ENCODE results near the gene ITM2C. TPM values are rescaled to one million over a fixed set of nuclear protein-coding genes. Genes with fewer than 3 reads are reported as not detected.

ITM2C gene
- total and polyA plus RNA-seq, 3 experiments from 2014 or later = 50.1 to 58.6 (median 56.1) TPM

GRCh38 chr2:230852113-230852512, 12.6 kb upstream of the ITM2C start:
- H3K4me3 Mint-ChIP-seq = no peak overlapping the region
- H3K27me3 ChIP-seq (ENCODE audit: insufficient read depth, low read length, poor library complexity, severe bottlenecking) = peaks cover 4% of the 10 kb centered on the region
- peaks cover 6% of the 10 kb centered on the region for H3K4me1 ChIP-seq (ENCODE audit: insufficient read depth, low read length)
- H3K27me3 Mint-ChIP-seq = peaks cover 22 to 58% of the 10 kb centered on the region in 2 donors
- peaks cover 0 to 2% (median 0%) of the 10 kb centered on the region in 3 donors for H3K36me3 Mint-ChIP-seq
- DNase-seq = no peak
- no peaks in the 10 kb centered on the region for H3K36me3 ChIP-seq (ENCODE audit: insufficient read depth, low read length)
- ChIA-PET POLR2A (no interaction called here), CTCF (interaction anchor here (0.6 to 1.3 kb wide), 5 partner anchors 12 to 201 kb away, joined by 3 to 5 read pairs (median 3); partner anchors contain the start of gene GPR55)
- H3K4me1 Mint-ChIP-seq = peaks cover 5 to 9% (median 6%) of the 10 kb centered on the region in 3 donors
- no peaks in the 10 kb centered on the region for H3K9me3 ChIP-seq (ENCODE audit: low read length)
- no peaks in the 10 kb centered on the region for H3K9me3 Mint-ChIP-seq
- no peak overlapping the region for H3K27ac Mint-ChIP-seq
- no peak overlapping the region for H3K4me3 ChIP-seq (ENCODE audit: low read length)
- no peak overlapping the region for H3K27ac ChIP-seq (ENCODE audit: low read depth, low read length)

GRCh38 chr2:230861552-230862255, 3.0 kb upstream of the ITM2C start:
- Histone ChIP-seq H3K9me3 (ENCODE audit: low read length) (no peaks in the 10 kb centered on the region), H3K4me3 (ENCODE audit: low read length) (no peak overlapping the region), H3K36me3 (ENCODE audit: insufficient read depth, low read length) (no peaks in the 10 kb centered on the region), H3K4me1 (ENCODE audit: insufficient read depth, low read length) (peaks cover 27% of the 10 kb centered on the region), H3K27ac (ENCODE audit: low read depth, low read length) (no peak overlapping the region), H3K27me3 (ENCODE audit: insufficient read depth, low read length, poor library complexity, severe bottlenecking) (no peaks in the 10 kb centered on the region)
- H3K27ac Mint-ChIP-seq = peak overlapping the region in 4 of 8 donors; percentile 24 to 80 (median 52)
- H3K9me3 Mint-ChIP-seq = no peaks in the 10 kb centered on the region
- H3K36me3 Mint-ChIP-seq = no peaks in the 10 kb centered on the region
- ChIA-PET CTCF (interaction anchor here (1.0 to 2.0 kb wide), 6 partner anchors 11 to 126 kb away, joined by 4 to 10 read pairs (median 4); partner anchors contain the start of gene GPR55), POLR2A (no interaction called here)
- H3K27me3 Mint-ChIP-seq = peaks cover 15 to 16% of the 10 kb centered on the region in 2 donors
- peak in 1 of 5 donors; percentile 14 for DNase-seq
- peak overlapping the region; percentile 5 to 83 (median 29) for H3K4me3 Mint-ChIP-seq
- H3K4me1 Mint-ChIP-seq = peaks cover 33 to 55% (median 37%) of the 10 kb centered on the region in 3 donors

- H3K36me3 Mint-ChIP-seq = no peaks in the 10 kb centered on the region
- H3K4me3 Mint-ChIP-seq = peak overlapping the region in 1 of 7 donors; percentile 92
- H3K27me3 ChIP-seq (ENCODE audit: insufficient read depth, low read length, poor library complexity, severe bottlenecking) = no peaks in the 10 kb centered on the region
- POLR2A ChIA-PET = no interaction called here
- peaks cover 33% of the 10 kb centered on the region for H3K4me1 ChIP-seq (ENCODE audit: insufficient read depth, low read length)
- H3K4me3 ChIP-seq (ENCODE audit: low read length) = no peak overlapping the region
- DNase-seq = no peak
- peak overlapping the region in 1 of 8 donors; percentile 52 for H3K27ac Mint-ChIP-seq
- CTCF ChIA-PET = interaction anchor here (1.4 to 2.0 kb wide), 3 partner anchors 14 to 125 kb away, joined by 5 to 10 read pairs (median 7); partner anchors contain the start of gene GPR55
- H3K36me3 ChIP-seq (ENCODE audit: insufficient read depth, low read length) = no peaks in the 10 kb centered on the region
- peaks cover 39 to 61% (median 42%) of the 10 kb centered on the region in 3 donors for H3K4me1 Mint-ChIP-seq
- no peaks in the 10 kb centered on the region for H3K9me3 Mint-ChIP-seq
- H3K27ac ChIP-seq (ENCODE audit: low read depth, low read length) = no peak overlapping the region
- H3K9me3 ChIP-seq (ENCODE audit: low read length) = no peaks in the 10 kb centered on the region
- H3K27me3 Mint-ChIP-seq = peaks cover 12 to 15% of the 10 kb centered on the region in 2 donors
Observed at GRCh38 chr2:230862292-230862691, 2.5 kb upstream of the ITM2C start.

- ChIA-PET CTCF (interaction anchor here (0.8 to 1.4 kb wide), 3 partner anchors 15 to 124 kb away, joined by 3 to 5 read pairs (median 3); no protein-coding TSS in a partner anchor), POLR2A (no interaction called here)
- no peak overlapping the region for H3K4me3 ChIP-seq (ENCODE audit: low read length)
- H3K27me3 ChIP-seq (ENCODE audit: insufficient read depth, low read length, poor library complexity, severe bottlenecking) = no peaks in the 10 kb centered on the region
- Mint-ChIP-seq H3K36me3 (no peaks in the 10 kb centered on the region), H3K27me3 (peaks cover 5 to 10% of the 10 kb centered on the region in 2 donors), H3K27ac (peak overlapping the region in 2 of 8 donors; percentile 52 to 65), H3K9me3 (no peaks in the 10 kb centered on the region), H3K4me3 (peak overlapping the region; percentile 48 to 95 (median 92)), H3K4me1 (peaks cover 40 to 67% (median 47%) of the 10 kb centered on the region in 3 donors)
- no peaks in the 10 kb centered on the region for H3K36me3 ChIP-seq (ENCODE audit: insufficient read depth, low read length)
- no peaks in the 10 kb centered on the region for H3K9me3 ChIP-seq (ENCODE audit: low read length)
- no peak for DNase-seq
- H3K27ac ChIP-seq (ENCODE audit: low read depth, low read length) = no peak overlapping the region
- H3K4me1 ChIP-seq (ENCODE audit: insufficient read depth, low read length) = peaks cover 38% of the 10 kb centered on the region
Observed at GRCh38 chr2:230863031-230863430, 1.7 kb upstream of the ITM2C start.

GRCh38 chr2:230863442-230864121, 1.2 kb upstream of the ITM2C start:
- no peak for DNase-seq
- peak overlapping the region; percentile 90 to 95 (median 92) for H3K4me3 Mint-ChIP-seq
- no peaks in the 10 kb centered on the region for H3K36me3 Mint-ChIP-seq
- peaks cover 3 to 6% of the 10 kb centered on the region in 2 donors for H3K27me3 Mint-ChIP-seq
- CTCF ChIA-PET = interaction anchor here (0.8 to 1.8 kb wide), 5 partner anchors 15 to 124 kb away, joined by 3 to 7 read pairs (median 5); no protein-coding TSS in a partner anchor
- H3K4me1 ChIP-seq (ENCODE audit: insufficient read depth, low read length) = peaks cover 41% of the 10 kb centered on the region
- H3K9me3 ChIP-seq (ENCODE audit: low read length) = no peaks in the 10 kb centered on the region
- no peak overlapping the region for H3K4me3 ChIP-seq (ENCODE audit: low read length)
- no peak overlapping the region for H3K27ac ChIP-seq (ENCODE audit: low read depth, low read length)
- H3K4me1 Mint-ChIP-seq = peaks cover 40 to 72% (median 49%) of the 10 kb centered on the region in 3 donors
- no peaks in the 10 kb centered on the region for H3K36me3 ChIP-seq (ENCODE audit: insufficient read depth, low read length)
- H3K27me3 ChIP-seq (ENCODE audit: insufficient read depth, low read length, poor library complexity, severe bottlenecking) = no peaks in the 10 kb centered on the region
- H3K27ac Mint-ChIP-seq = peak overlapping the region in 5 of 8 donors; percentile 23 to 88 (median 52)
- POLR2A ChIA-PET = interaction anchor here (2.1 kb wide), 1 partner anchor 14 kb away, joined by 8 read pairs; no protein-coding TSS in a partner anchor
- H3K9me3 Mint-ChIP-seq = no peaks in the 10 kb centered on the region

- CTCF ChIA-PET = interaction anchor here (1.0 to 3.6 kb wide), 7 partner anchors 13 to 126 kb away, joined by 3 to 44 read pairs (median 7); no protein-coding TSS in a partner anchor
- POLR2A ChIA-PET = interaction anchor here (0.6 to 2.1 kb wide), 3 partner anchors 9 to 15 kb away, joined by 3 to 8 read pairs (median 4); no protein-coding TSS in a partner anchor
- H3K4me3 ChIP-seq (ENCODE audit: low read length) = peak overlapping the region; percentile 54
- no peaks in the 10 kb centered on the region for H3K9me3 ChIP-seq (ENCODE audit: low read length)
- H3K27ac ChIP-seq (ENCODE audit: low read depth, low read length) = no peak overlapping the region
- H3K9me3 Mint-ChIP-seq = no peaks in the 10 kb centered on the region
- no peaks in the 10 kb centered on the region for H3K36me3 ChIP-seq (ENCODE audit: insufficient read depth, low read length)
- no peak for DNase-seq
- H3K27ac Mint-ChIP-seq = peak overlapping the region in 7 of 8 donors; percentile 52 to 98 (median 85)
- H3K4me1 ChIP-seq (ENCODE audit: insufficient read depth, low read length) = peaks cover 41% of the 10 kb centered on the region
- H3K27me3 ChIP-seq (ENCODE audit: insufficient read depth, low read length, poor library complexity, severe bottlenecking) = no peaks in the 10 kb centered on the region
- H3K27me3 Mint-ChIP-seq = peaks cover 3 to 6% of the 10 kb centered on the region in 2 donors
- H3K4me3 Mint-ChIP-seq = peak overlapping the region; percentile 90 to 95 (median 92)
- peaks cover 40 to 78% (median 49%) of the 10 kb centered on the region in 3 donors for H3K4me1 Mint-ChIP-seq
- peaks cover 0 to 2% (median 0%) of the 10 kb centered on the region in 3 donors for H3K36me3 Mint-ChIP-seq
Observed at GRCh38 chr2:230864122-230864604, 579 bp upstream of the ITM2C start.

- H3K36me3 ChIP-seq (ENCODE audit: insufficient read depth, low read length) = no peaks in the 10 kb centered on the region
- no peak for DNase-seq
- POLR2A ChIA-PET = interaction anchor here (1.0 to 2.1 kb wide), 2 partner anchors 12 to 13 kb away, joined by 3 to 8 read pairs; no protein-coding TSS in a partner anchor
- Mint-ChIP-seq H3K27ac (peak overlapping the region in 7 of 8 donors; percentile 54 to 97 (median 78)), H3K27me3 (peaks cover 3 to 6% of the 10 kb centered on the region in 2 donors), H3K36me3 (peaks cover 0 to 2% (median 0%) of the 10 kb centered on the region in 3 donors), H3K9me3 (no peaks in the 10 kb centered on the region), H3K4me3 (peak overlapping the region; percentile 91 to 95 (median 94)), H3K4me1 (peaks cover 40 to 85% (median 49%) of the 10 kb centered on the region in 3 donors)
- peak overlapping the region; percentile 65 for H3K4me3 ChIP-seq (ENCODE audit: low read length)
- H3K9me3 ChIP-seq (ENCODE audit: low read length) = no peaks in the 10 kb centered on the region
- peaks cover 41% of the 10 kb centered on the region for H3K4me1 ChIP-seq (ENCODE audit: insufficient read depth, low read length)
- CTCF ChIA-PET = interaction anchor here (1.0 to 3.6 kb wide), 9 partner anchors 12 to 124 kb away, joined by 3 to 44 read pairs (median 7); no protein-coding TSS in a partner anchor
- no peaks in the 10 kb centered on the region for H3K27me3 ChIP-seq (ENCODE audit: insufficient read depth, low read length, poor library complexity, severe bottlenecking)
- peak overlapping the region; percentile 24 for H3K27ac ChIP-seq (ENCODE audit: low read depth, low read length)
Observed at GRCh38 chr2:230865307-230865765, 594 bp downstream of the ITM2C start.
